ENCODE results near the gene TPGS2. TPM values are rescaled to one million over a fixed set of nuclear protein-coding genes. Genes with fewer than 3 reads are reported as not detected.

Gene TPGS2
- total RNA-seq, 1 experiment from 2014 or later = 93.3 TPM

GRCh38 chr18:36835927-36836326 is 7.1 kb upstream of the TPGS2 start:
- no peak for ATAC-seq
- no peaks in the 10 kb centered on the region for H3K9me3 ChIP-seq (ENCODE audit: control insufficient read depth in 1 of 2, insufficient read depth in 1 of 2, low read depth in 1 of 2, low read length in 2 of 2)
- no peak overlapping the region for H3K27ac ChIP-seq (ENCODE audit: low read depth, low read length)
- H3K4me2 ChIP-seq (ENCODE audit: low read length) = no peak overlapping the region
- no peaks in the 10 kb centered on the region for H3K9me2 ChIP-seq (ENCODE audit: insufficient read depth)
- H3K4me3 ChIP-seq (replicated peaks in 1 of 2; ENCODE audit: low read depth in 1 of 2, low read length in 2 of 2) = no peak overlapping the region
- no peak for DNase-seq (ENCODE audit: low read depth, low spot score)
- H4K20me1 ChIP-seq (ENCODE audit: insufficient read depth) = no peaks in the 10 kb centered on the region
- ChIA-PET RAD21 (ENCODE audit: low non-redundant PET in 1 of 2, low total read pairs in 2 of 2, uncharacterized antibody in 2 of 2, unreplicated experiment in 2 of 2) (no interaction called here), POLR2A (no interaction called here), CTCF (no interaction called here)
- intact Hi-C loops (cut with micrococcal nuclease) = no loop called here
- 0 out of 2 replicates have a peak, but pooled peaks cover 3% of the 10 kb centered on the region for H3K79me2 ChIP-seq (ENCODE audit: insufficient read depth, low read length)
- no peaks in the 10 kb centered on the region for H3K27me3 ChIP-seq (ENCODE audit: insufficient read depth, low read length)
- H3K9ac ChIP-seq (ENCODE audit: low read length) = no peak overlapping the region
- no peaks in the 10 kb centered on the region for H3K4me1 ChIP-seq (ENCODE audit: control insufficient read depth in 1 of 2, insufficient read depth in 2 of 2, low read length in 2 of 2)
- H2AFZ ChIP-seq (ENCODE audit: low read depth, low read length, poor library complexity, severe bottlenecking) = no peak overlapping the region
- no peaks in the 10 kb centered on the region for H3K36me3 ChIP-seq (ENCODE audit: control insufficient read depth in 1 of 2, insufficient read depth in 2 of 2, low read length in 2 of 2)
- no TSS peak for BruUV-seq (replicated peaks)
- TF ChIP-seq FOSL1 (IDR thresholded peaks at IDR 0.05; ENCODE audit: low read depth) (no peak), SP1 (IDR thresholded peaks at IDR 0.05; ENCODE audit: low read depth) (no peak), ZNF274 (IDR thresholded peaks at IDR 0.05; ENCODE audit: low read depth, low read length) (no peak), POLR2A (IDR thresholded peaks at IDR 0.05; ENCODE audit: borderline replicate concordance, extremely low read depth, insufficient read depth, insufficient read length) (no peak), POLR2AphosphoS5 (IDR thresholded peaks at IDR 0.05; ENCODE audit: low read depth, low read length) (no peak), SIN3A (IDR thresholded peaks at IDR 0.05; ENCODE audit: low read depth) (no peak)

- no peak overlapping the region for H3K4me3 ChIP-seq (replicated peaks in 1 of 2; ENCODE audit: low read depth in 1 of 2, low read length in 2 of 2)
- H2AFZ ChIP-seq (ENCODE audit: low read depth, low read length, poor library complexity, severe bottlenecking) = no peak overlapping the region
- no TSS peak for BruUV-seq (replicated peaks)
Observed at GRCh38 chr18:36833120-36833519, 4.3 kb upstream of the TPGS2 start.

More at GRCh38 chr18:36833120-36833519, 4.3 kb upstream of the TPGS2 start:
- CTCF ChIA-PET = no interaction called here
- H3K36me3 ChIP-seq (ENCODE audit: control insufficient read depth in 1 of 2, insufficient read depth in 2 of 2, low read length in 2 of 2) = no peaks in the 10 kb centered on the region
- intact Hi-C loops (cut with micrococcal nuclease) = no loop called here
- H3K79me2 ChIP-seq (ENCODE audit: insufficient read depth, low read length) = peaks cover 3% of the 10 kb centered on the region; the same call in 1 of the 2 replicates
- H3K9ac ChIP-seq (ENCODE audit: low read length) = no peak overlapping the region
- no peak overlapping the region for H3K27ac ChIP-seq (ENCODE audit: low read depth, low read length)
- TF ChIP-seq TCF7L2 (IDR thresholded peaks at IDR 0.05; ENCODE audit: borderline replicate concordance, extremely low read depth, insufficient read depth, insufficient read length) = no peak
- TF ChIP-seq POLR2A (IDR thresholded peaks at IDR 0.05; ENCODE audit: borderline replicate concordance, extremely low read depth, insufficient read depth, insufficient read length) = no peak
- no peak for TF ChIP-seq YY1 (IDR thresholded peaks at IDR 0.05; ENCODE audit: extremely low read depth, insufficient replicate concordance, low read depth, low read length)
- TF ChIP-seq POLR2AphosphoS5 (IDR thresholded peaks at IDR 0.05; ENCODE audit: low read depth, low read length) = no peak
- TF ChIP-seq FOSL1 (IDR thresholded peaks at IDR 0.05; ENCODE audit: low read depth) = no peak
- no peak for TF ChIP-seq ELF1 (IDR thresholded peaks at IDR 0.05; ENCODE audit: borderline replicate concordance, low read depth)
- TF ChIP-seq ZNF274 (IDR thresholded peaks at IDR 0.05; ENCODE audit: low read depth, low read length) = no peak
- TF ChIP-seq, protein P1, sequence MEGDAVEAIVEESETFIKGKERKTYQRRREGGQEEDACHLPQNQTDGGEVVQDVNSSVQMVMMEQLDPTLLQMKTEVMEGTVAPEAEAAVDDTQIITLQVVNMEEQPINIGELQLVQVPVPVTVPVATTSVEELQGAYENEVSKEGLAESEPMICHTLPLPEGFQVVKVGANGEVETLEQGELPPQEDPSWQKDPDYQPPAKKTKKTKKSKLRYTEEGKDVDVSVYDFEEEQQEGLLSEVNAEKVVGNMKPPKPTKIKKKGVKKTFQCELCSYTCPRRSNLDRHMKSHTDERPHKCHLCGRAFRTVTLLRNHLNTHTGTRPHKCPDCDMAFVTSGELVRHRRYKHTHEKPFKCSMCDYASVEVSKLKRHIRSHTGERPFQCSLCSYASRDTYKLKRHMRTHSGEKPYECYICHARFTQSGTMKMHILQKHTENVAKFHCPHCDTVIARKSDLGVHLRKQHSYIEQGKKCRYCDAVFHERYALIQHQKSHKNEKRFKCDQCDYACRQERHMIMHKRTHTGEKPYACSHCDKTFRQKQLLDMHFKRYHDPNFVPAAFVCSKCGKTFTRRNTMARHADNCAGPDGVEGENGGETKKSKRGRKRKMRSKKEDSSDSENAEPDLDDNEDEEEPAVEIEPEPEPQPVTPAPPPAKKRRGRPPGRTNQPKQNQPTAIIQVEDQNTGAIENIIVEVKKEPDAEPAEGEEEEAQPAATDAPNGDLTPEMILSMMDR (IDR thresholded peaks at IDR 0.05 in 2 of 3, conservative IDR thresholded peaks at IDR 0.05 in 1 of 3; ENCODE audit: borderline replicate concordance in 1 of 3, insufficient read depth in 1 of 3, low read depth in 2 of 3, low read length in 2 of 3) = no peak
- no peak for TF ChIP-seq EGR1 (IDR thresholded peaks at IDR 0.05; ENCODE audit: low read depth)
- no peak for TF ChIP-seq MAX (IDR thresholded peaks at IDR 0.05)
- TF ChIP-seq SRF (IDR thresholded peaks at IDR 0.05; ENCODE audit: low read depth) = no peak
- TF ChIP-seq EZH2phosphoT487 (IDR thresholded peaks at IDR 0.05; ENCODE audit: borderline replicate concordance) = no peak
- TF ChIP-seq CBX3 (IDR thresholded peaks at IDR 0.05; ENCODE audit: low read depth) = no peak
- TF ChIP-seq EZH2 (IDR thresholded peaks at IDR 0.05) = no peak
- no peak for TF ChIP-seq ZFX (IDR thresholded peaks at IDR 0.05)
- ATAC-seq (no peak), DNase-seq (ENCODE audit: low read depth, low spot score) (no peak)
- H3K27me3 ChIP-seq (ENCODE audit: insufficient read depth, low read length) = no peaks in the 10 kb centered on the region
- no peaks in the 10 kb centered on the region for H4K20me1 ChIP-seq (ENCODE audit: insufficient read depth)
- POLR2A ChIA-PET = no interaction called here
- no peak overlapping the region for H3K4me2 ChIP-seq (ENCODE audit: low read length)
- no peaks in the 10 kb centered on the region for H3K9me2 ChIP-seq (ENCODE audit: insufficient read depth)
- no peaks in the 10 kb centered on the region for H3K9me3 ChIP-seq (ENCODE audit: control insufficient read depth in 1 of 2, insufficient read depth in 1 of 2, low read depth in 1 of 2, low read length in 2 of 2)
- peaks cover 4 to 11% of the 10 kb centered on the region in 2 experiments; a peak in 2 of 4 replicates for H3K4me1 ChIP-seq (ENCODE audit: control insufficient read depth in 1 of 2, insufficient read depth in 2 of 2, low read length in 2 of 2)
- RAD21 ChIA-PET (ENCODE audit: low non-redundant PET in 1 of 2, low total read pairs in 2 of 2, uncharacterized antibody in 2 of 2, unreplicated experiment in 2 of 2) = no interaction called here

Data from HCT116 (cell line).